GM18507 (cell line): ENCODE measurements around the gene NSDHL.
A peak's percentile ranks its signal among the peaks of the same experiment; 100 is the strongest.
"Not testable (repeated sequence)": the region's sequence is repeated elsewhere in the genome, so short reads cannot be mapped to it uniquely, and the experiment has no call there.

Experiments used
- DNase-seq: peaks from one replicate; pipeline ENCODE4 v3.0.0; 2011; ENCODE audit warnings: low read depth; ENCODE audit not compliant: insufficient read length; ENCODE audit errors: extremely low spot score
- FAIRE-seq: peaks from 2 replicates; lab custom pipeline; 2011; peaks lifted over from hg19 to GRCh38; lab: Jason Lieb, UNC

Gene NSDHL

GRCh38 chrX:152905081-152905420 lies 74.2 kb downstream of the NSDHL start:
- no peak for DNase-seq
- no peak for FAIRE-seq

- FAIRE-seq (no peak), DNase-seq (no peak)
Measured at GRCh38 chrX:152907084-152907651, 76.3 kb downstream of the NSDHL start.

GRCh38 chrX:152908486-152908885 lies 77.6 kb downstream of the NSDHL start:
- DNase-seq = no peak
- FAIRE-seq = no peak

- peak; percentile 69 for FAIRE-seq
- not testable (repeated sequence) for DNase-seq
Measured at GRCh38 chrX:152910018-152910417, 79.2 kb downstream of the NSDHL start.

- DNase-seq (no peak), FAIRE-seq (no peak)
Measured at GRCh38 chrX:152912106-152912505, 81.2 kb downstream of the NSDHL start.

GRCh38 chrX:152912641-152913040 lies 81.8 kb downstream of the NSDHL start:
- FAIRE-seq = no peak
- DNase-seq = no peak

- FAIRE-seq = no peak
- DNase-seq = no peak
Measured at GRCh38 chrX:152913346-152913745, 82.5 kb downstream of the NSDHL start.

- FAIRE-seq = no peak
Measured at GRCh38 chrX:152913910-152914309, 83.0 kb downstream of the NSDHL start.

GRCh38 chrX:152915541-152916241 lies 84.8 kb downstream of the NSDHL start:
- DNase-seq (no peak), FAIRE-seq (peak; percentile 67)

More at GRCh38 chrX:152913910-152914309, 83.0 kb downstream of the NSDHL start:
- no peak for DNase-seq

- FAIRE-seq (no peak), DNase-seq (no peak)
Measured at GRCh38 chrX:152917656-152918579, 87.1 kb downstream of the NSDHL start.

GRCh38 chrX:152918707-152919106 lies 87.8 kb downstream of the NSDHL start:
- FAIRE-seq = no peak
- no peak for DNase-seq
